ENCODE measurements around the gene TLE1.
"Not testable (repeated sequence)": the region's sequence is repeated elsewhere in the genome, so short reads cannot be mapped to it uniquely, and the experiment has no call there.

TLE1 gene

GRCh38 chr9:81599837-81600236 is 89.5 kb downstream of the TLE1 start:
- H3K4me3 ChIP-seq (ENCODE audit: low read length): no peak overlapping the region
- no peaks in the 10 kb centered on the region for H3K9me3 ChIP-seq (ENCODE audit: control insufficient read depth, low read length)
- H3K27me3 ChIP-seq (ENCODE audit: control insufficient read depth, insufficient read depth, low read length): no peaks in the 10 kb centered on the region
- no peaks in the 10 kb centered on the region for H3K36me3 ChIP-seq (ENCODE audit: control insufficient read depth, insufficient read depth, low read length)
- no peak overlapping the region for H3K9ac ChIP-seq (ENCODE audit: low read length)
- peaks cover 15% of the 10 kb centered on the region for H3K4me1 ChIP-seq (ENCODE audit: control insufficient read depth, insufficient read depth, low read length)

GRCh38 chr9:81598811-81599210 is 90.5 kb downstream of the TLE1 start:
- Histone ChIP-seq H3K36me3 (ENCODE audit: control insufficient read depth, insufficient read depth, low read length) (no peaks in the 10 kb centered on the region), H3K4me3 (ENCODE audit: low read length) (no peak overlapping the region), H3K27me3 (ENCODE audit: control insufficient read depth, insufficient read depth, low read length) (no peaks in the 10 kb centered on the region), H3K9ac (ENCODE audit: low read length) (no peak overlapping the region), H3K4me1 (ENCODE audit: control insufficient read depth, insufficient read depth, low read length) (peaks cover 15% of the 10 kb centered on the region), H3K9me3 (ENCODE audit: control insufficient read depth, low read length) (no peaks in the 10 kb centered on the region)

GRCh38 chr9:81598123-81598497 is 91.2 kb downstream of the TLE1 start:
- H3K9me3 ChIP-seq (ENCODE audit: control insufficient read depth, low read length): no peaks in the 10 kb centered on the region
- H3K36me3 ChIP-seq (ENCODE audit: control insufficient read depth, insufficient read depth, low read length): no peaks in the 10 kb centered on the region
- H3K9ac ChIP-seq (ENCODE audit: low read length): no peak overlapping the region
- no peak overlapping the region for H3K4me3 ChIP-seq (ENCODE audit: low read length)
- H3K4me1 ChIP-seq (ENCODE audit: control insufficient read depth, insufficient read depth, low read length): peaks cover 16% of the 10 kb centered on the region
- H3K27me3 ChIP-seq (ENCODE audit: control insufficient read depth, insufficient read depth, low read length): no peaks in the 10 kb centered on the region

- H3K9me3 ChIP-seq (ENCODE audit: control insufficient read depth, low read length): no peaks in the 10 kb centered on the region
- H3K4me3 ChIP-seq (ENCODE audit: low read length): no peak overlapping the region
- no peak overlapping the region for H3K9ac ChIP-seq (ENCODE audit: low read length)
- H3K36me3 ChIP-seq (ENCODE audit: control insufficient read depth, insufficient read depth, low read length): no peaks in the 10 kb centered on the region
- no peaks in the 10 kb centered on the region for H3K27me3 ChIP-seq (ENCODE audit: control insufficient read depth, insufficient read depth, low read length)
- H3K4me1 ChIP-seq (ENCODE audit: control insufficient read depth, insufficient read depth, low read length): peaks cover 21% of the 10 kb centered on the region
Observed at GRCh38 chr9:81597419-81598122, 91.8 kb downstream of the TLE1 start.

GRCh38 chr9:81596679-81597418 is 92.5 kb downstream of the TLE1 start:
- peaks cover 25% of the 10 kb centered on the region for H3K4me1 ChIP-seq (ENCODE audit: control insufficient read depth, insufficient read depth, low read length)

GRCh38 chr9:81595887-81596543 is 93.3 kb downstream of the TLE1 start:
- H3K4me3 ChIP-seq (ENCODE audit: low read length): no peak overlapping the region
- H3K9ac ChIP-seq (ENCODE audit: low read length): no peak overlapping the region
- no peaks in the 10 kb centered on the region for H3K9me3 ChIP-seq (ENCODE audit: control insufficient read depth, low read length)
- H3K36me3 ChIP-seq (ENCODE audit: control insufficient read depth, insufficient read depth, low read length): no peaks in the 10 kb centered on the region
- H3K4me1 ChIP-seq (ENCODE audit: control insufficient read depth, insufficient read depth, low read length): peaks cover 25% of the 10 kb centered on the region
- H3K27me3 ChIP-seq (ENCODE audit: control insufficient read depth, insufficient read depth, low read length): no peaks in the 10 kb centered on the region

More at GRCh38 chr9:81596679-81597418, 92.5 kb downstream of the TLE1 start:
- H3K36me3 ChIP-seq (ENCODE audit: control insufficient read depth, insufficient read depth, low read length): no peaks in the 10 kb centered on the region
- H3K27me3 ChIP-seq (ENCODE audit: control insufficient read depth, insufficient read depth, low read length): no peaks in the 10 kb centered on the region
- H3K4me3 ChIP-seq (ENCODE audit: low read length): no peak overlapping the region
- no peaks in the 10 kb centered on the region for H3K9me3 ChIP-seq (ENCODE audit: control insufficient read depth, low read length)
- no peak overlapping the region for H3K9ac ChIP-seq (ENCODE audit: low read length)

GRCh38 chr9:81595293-81595692 is 94.1 kb downstream of the TLE1 start:
- H3K36me3 ChIP-seq (ENCODE audit: control insufficient read depth, insufficient read depth, low read length); H3K9ac ChIP-seq (ENCODE audit: low read length); H3K4me3 ChIP-seq (ENCODE audit: low read length); H3K9me3 ChIP-seq (ENCODE audit: control insufficient read depth, low read length); H3K27me3 ChIP-seq (ENCODE audit: control insufficient read depth, insufficient read depth, low read length): not testable (repeated sequence)
- H3K4me1 ChIP-seq (ENCODE audit: control insufficient read depth, insufficient read depth, low read length): peaks cover 25% of the 10 kb centered on the region

- Histone ChIP-seq H3K9me3 (ENCODE audit: control insufficient read depth, low read length) (no peaks in the 10 kb centered on the region), H3K36me3 (ENCODE audit: control insufficient read depth, insufficient read depth, low read length) (peaks cover 3% of the 10 kb centered on the region), H3K9ac (ENCODE audit: low read length) (no peak overlapping the region), H3K4me3 (ENCODE audit: low read length) (no peak overlapping the region), H3K27me3 (ENCODE audit: control insufficient read depth, insufficient read depth, low read length) (no peaks in the 10 kb centered on the region), H3K4me1 (ENCODE audit: control insufficient read depth, insufficient read depth, low read length) (peaks cover 16% of the 10 kb centered on the region)
Observed at GRCh38 chr9:81594415-81594814, 94.9 kb downstream of the TLE1 start.

- H3K36me3 ChIP-seq (ENCODE audit: control insufficient read depth, insufficient read depth, low read length): peaks cover 3% of the 10 kb centered on the region
- no peaks in the 10 kb centered on the region for H3K27me3 ChIP-seq (ENCODE audit: control insufficient read depth, insufficient read depth, low read length)
- H3K4me1 ChIP-seq (ENCODE audit: control insufficient read depth, insufficient read depth, low read length): peaks cover 20% of the 10 kb centered on the region
- no peak overlapping the region for H3K4me3 ChIP-seq (ENCODE audit: low read length)
- peak overlapping the region; percentile 25 for H3K9ac ChIP-seq (ENCODE audit: low read length)
- no peaks in the 10 kb centered on the region for H3K9me3 ChIP-seq (ENCODE audit: control insufficient read depth, low read length)
Observed at GRCh38 chr9:81592887-81593266, 96.5 kb downstream of the TLE1 start.

- H3K4me3 ChIP-seq (ENCODE audit: low read length): no peak overlapping the region
- H3K36me3 ChIP-seq (ENCODE audit: control insufficient read depth, insufficient read depth, low read length): peaks cover 3% of the 10 kb centered on the region
- no peaks in the 10 kb centered on the region for H3K27me3 ChIP-seq (ENCODE audit: control insufficient read depth, insufficient read depth, low read length)
- H3K9ac ChIP-seq (ENCODE audit: low read length): no peak overlapping the region
- H3K4me1 ChIP-seq (ENCODE audit: control insufficient read depth, insufficient read depth, low read length): peaks cover 27% of the 10 kb centered on the region
- no peaks in the 10 kb centered on the region for H3K9me3 ChIP-seq (ENCODE audit: control insufficient read depth, low read length)
Observed at GRCh38 chr9:81591791-81592190, 97.6 kb downstream of the TLE1 start.

- H3K36me3 ChIP-seq (ENCODE audit: control insufficient read depth, insufficient read depth, low read length): peaks cover 3% of the 10 kb centered on the region
- no peak overlapping the region for H3K4me3 ChIP-seq (ENCODE audit: low read length)
- peaks cover 27% of the 10 kb centered on the region for H3K4me1 ChIP-seq (ENCODE audit: control insufficient read depth, insufficient read depth, low read length)
- no peak overlapping the region for H3K9ac ChIP-seq (ENCODE audit: low read length)
- no peaks in the 10 kb centered on the region for H3K9me3 ChIP-seq (ENCODE audit: control insufficient read depth, low read length)
- H3K27me3 ChIP-seq (ENCODE audit: control insufficient read depth, insufficient read depth, low read length): no peaks in the 10 kb centered on the region
Observed at GRCh38 chr9:81590688-81591087, 98.7 kb downstream of the TLE1 start.

- H3K36me3 ChIP-seq (ENCODE audit: control insufficient read depth, insufficient read depth, low read length): peaks cover 3% of the 10 kb centered on the region
- H3K4me3 ChIP-seq (ENCODE audit: low read length): no peak overlapping the region
- H3K9ac ChIP-seq (ENCODE audit: low read length): no peak overlapping the region
- no peaks in the 10 kb centered on the region for H3K9me3 ChIP-seq (ENCODE audit: control insufficient read depth, low read length)
- peaks cover 27% of the 10 kb centered on the region for H3K4me1 ChIP-seq (ENCODE audit: control insufficient read depth, insufficient read depth, low read length)
- H3K27me3 ChIP-seq (ENCODE audit: control insufficient read depth, insufficient read depth, low read length): no peaks in the 10 kb centered on the region
Observed at GRCh38 chr9:81589819-81590218, 99.5 kb downstream of the TLE1 start.
